Ishikawa (cell line): ENCODE results near the gene GMDS.

Source experiments
- CEBPB ChIP-seq: IDR thresholded peaks from 2 replicates; pipeline ENCODE4 v1.6.1; 2012
- EP300 ChIP-seq: IDR thresholded peaks from 2 replicates; pipeline ENCODE4 v1.6.1; 2012; ENCODE audit warnings: borderline replicate concordance
- NFIC ChIP-seq: IDR thresholded peaks from 2 replicates; pipeline ENCODE4 v1.6.1; 2012
- TAF1 ChIP-seq: IDR thresholded peaks from 2 replicates; pipeline ENCODE4 v1.6.1; 2012; ENCODE audit warnings: low read depth, mild to moderate bottlenecking
- TF ChIP-seq, protein P1 (sequence below): IDR thresholded peaks from 2 replicates; pipeline ENCODE4 v1.6.1; 2012; ENCODE audit warnings: low read depth, mild to moderate bottlenecking
- TF ChIP-seq, protein P2 (sequence below): IDR thresholded peaks from 2 replicates; pipeline ENCODE4 v1.6.1; 2012

DNA sequence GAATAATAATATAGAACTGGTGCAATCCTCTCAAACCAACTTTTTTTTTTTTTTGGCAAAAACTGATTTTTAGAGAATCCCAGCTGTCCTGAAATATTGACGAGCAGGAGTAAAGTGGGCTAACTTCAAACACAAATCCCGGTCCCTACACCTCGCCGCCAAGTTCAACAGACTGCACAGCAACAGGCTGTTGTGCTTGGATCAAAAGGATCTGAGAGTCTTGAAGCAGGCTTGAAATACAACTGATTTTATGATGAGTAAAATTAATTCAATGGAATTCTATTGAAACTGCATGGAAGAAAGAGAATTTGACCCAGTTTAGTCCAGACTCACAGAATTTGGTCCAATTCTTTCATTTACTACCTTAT lies 463.6 kb downstream of the GMDS start:
- no peak for TF ChIP-seq TAF1
- TF ChIP-seq, protein P1, sequence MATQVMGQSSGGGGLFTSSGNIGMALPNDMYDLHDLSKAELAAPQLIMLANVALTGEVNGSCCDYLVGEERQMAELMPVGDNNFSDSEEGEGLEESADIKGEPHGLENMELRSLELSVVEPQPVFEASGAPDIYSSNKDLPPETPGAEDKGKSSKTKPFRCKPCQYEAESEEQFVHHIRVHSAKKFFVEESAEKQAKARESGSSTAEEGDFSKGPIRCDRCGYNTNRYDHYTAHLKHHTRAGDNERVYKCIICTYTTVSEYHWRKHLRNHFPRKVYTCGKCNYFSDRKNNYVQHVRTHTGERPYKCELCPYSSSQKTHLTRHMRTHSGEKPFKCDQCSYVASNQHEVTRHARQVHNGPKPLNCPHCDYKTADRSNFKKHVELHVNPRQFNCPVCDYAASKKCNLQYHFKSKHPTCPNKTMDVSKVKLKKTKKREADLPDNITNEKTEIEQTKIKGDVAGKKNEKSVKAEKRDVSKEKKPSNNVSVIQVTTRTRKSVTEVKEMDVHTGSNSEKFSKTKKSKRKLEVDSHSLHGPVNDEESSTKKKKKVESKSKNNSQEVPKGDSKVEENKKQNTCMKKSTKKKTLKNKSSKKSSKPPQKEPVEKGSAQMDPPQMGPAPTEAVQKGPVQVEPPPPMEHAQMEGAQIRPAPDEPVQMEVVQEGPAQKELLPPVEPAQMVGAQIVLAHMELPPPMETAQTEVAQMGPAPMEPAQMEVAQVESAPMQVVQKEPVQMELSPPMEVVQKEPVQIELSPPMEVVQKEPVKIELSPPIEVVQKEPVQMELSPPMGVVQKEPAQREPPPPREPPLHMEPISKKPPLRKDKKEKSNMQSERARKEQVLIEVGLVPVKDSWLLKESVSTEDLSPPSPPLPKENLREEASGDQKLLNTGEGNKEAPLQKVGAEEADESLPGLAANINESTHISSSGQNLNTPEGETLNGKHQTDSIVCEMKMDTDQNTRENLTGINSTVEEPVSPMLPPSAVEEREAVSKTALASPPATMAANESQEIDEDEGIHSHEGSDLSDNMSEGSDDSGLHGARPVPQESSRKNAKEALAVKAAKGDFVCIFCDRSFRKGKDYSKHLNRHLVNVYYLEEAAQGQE: no peak
- TF ChIP-seq EP300: no peak
- TF ChIP-seq CEBPB: no peak
- TF ChIP-seq NFIC: no peak
- TF ChIP-seq, protein P2, sequence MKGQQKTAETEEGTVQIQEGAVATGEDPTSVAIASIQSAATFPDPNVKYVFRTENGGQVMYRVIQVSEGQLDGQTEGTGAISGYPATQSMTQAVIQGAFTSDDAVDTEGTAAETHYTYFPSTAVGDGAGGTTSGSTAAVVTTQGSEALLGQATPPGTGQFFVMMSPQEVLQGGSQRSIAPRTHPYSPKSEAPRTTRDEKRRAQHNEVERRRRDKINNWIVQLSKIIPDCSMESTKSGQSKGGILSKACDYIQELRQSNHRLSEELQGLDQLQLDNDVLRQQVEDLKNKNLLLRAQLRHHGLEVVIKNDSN: no peak
